K562 (cell line): ENCODE data around the gene NADSYN1. TPM values are rescaled to one million over a fixed set of nuclear protein-coding genes. Genes with fewer than 3 reads are reported as not detected.
A peak's percentile ranks its signal among the peaks of the same experiment; 100 is the strongest.

ENCODE experiments used
- ATAC-seq: fragments of 200-7000 bp; cut with Tn5 transposase; 3 replicates; pipeline ENCODE4 v1.9.1; 2020; ENCODE audit warnings: moderate library complexity
- BruUV-seq: library from RNA; stranded (reverse); fragments of 400-500 nt; replicated peaks from 2 replicates; lab custom pipeline; 2021; lab: Mats Ljungman, UMichigan
- CTCF ChIA-PET: fragments of 300-600 bp; formaldehyde crosslinking; extraction: SDS; loops from one replicate; lab custom pipeline; 2021; ENCODE audit warnings: low intra/inter-chr PET ratio; lab: Yijun Ruan, JAX
- POLR2A ChIA-PET: fragments of 300-600, 350-650 bp; sonication (Branson Sonifier 250); formaldehyde crosslinking; extraction: SDS; loops from one replicate; lab custom pipeline; 2021; ENCODE audit warnings: antibody characterized with exemption, inconsistent platforms; lab: Yijun Ruan, JAX
- DNase-seq, 4 experiments: peaks; one replicate each; pipeline versions ENCODE4 v3.0.0 to v3.0.0-alpha.2; 2011 to 2018; ENCODE audit warnings: low spot score in 3 of 4, mixed read lengths in 3 of 4; ENCODE audit errors: extremely low read depth in 1 of 4
- FAIRE-seq: peaks from 2 replicates; lab custom pipeline; 2011; peaks lifted over from hg19 to GRCh38; lab: Jason Lieb, UNC
- H2AFZ ChIP-seq: 2 replicates; pipeline ENCODE4 v1.6.0; 2011; ENCODE audit warnings: low read depth, low read length, control low read depth, inconsistent platforms
- H3K27ac ChIP-seq: fragments of 200-600 bp; 3 replicates; pipeline ENCODE4 v1.8.0; 2011; ENCODE audit warnings: low read depth, mild to moderate bottlenecking, control low read depth, inconsistent platforms, low read length, moderate library complexity, mixed read lengths; ENCODE audit errors: extremely low read depth
- H3K27me3 ChIP-seq, 2 experiments: fragments of 300-600 bp in 1 of 2; 2 replicates in 1 of 2; 3 replicates in 1 of 2; pipeline versions ENCODE4 v1.6.0 to v1.8.0; 2011; ENCODE audit warnings: inconsistent platforms in 2 of 2, low read length in 2 of 2, mild to moderate bottlenecking in 1 of 2, mixed read lengths in 1 of 2, moderate library complexity in 1 of 2; ENCODE audit not compliant: control insufficient read depth in 2 of 2, insufficient read depth in 2 of 2
- H3K36me3 ChIP-seq: fragments of 300-600 bp; 3 replicates; pipeline ENCODE4 v1.8.0; 2011; ENCODE audit warnings: mild to moderate bottlenecking, low read length, inconsistent platforms; ENCODE audit not compliant: control insufficient read depth, insufficient read depth
- H3K4me1 ChIP-seq, 2 experiments: fragments of 200-600 bp in 1 of 2; replicated peaks in 1 of 2; 2 replicates in 1 of 2; 3 replicates in 1 of 2; pipeline versions ENCODE4 v1.5.1 to v1.8.0; 2011; ENCODE audit warnings: inconsistent platforms in 2 of 2, low read length in 2 of 2, mild to moderate bottlenecking in 1 of 2, mixed read lengths in 1 of 2, moderate library complexity in 1 of 2; ENCODE audit not compliant: control insufficient read depth in 2 of 2, insufficient read depth in 2 of 2
- H3K4me2 ChIP-seq: 2 replicates; pipeline ENCODE4 v1.6.1; 2011; ENCODE audit warnings: low read length, control low read depth, inconsistent platforms, mixed read lengths; ENCODE audit not compliant: insufficient read depth
- H3K4me3 ChIP-seq: fragments of 200-600 bp; sonication (generic), shearing (Covaris generic); 2 replicates; pipeline ENCODE4 v1.5.1; 2016; ENCODE audit warnings: control low read depth, inconsistent platforms
- H3K79me2 ChIP-seq: fragments of 200-600 bp; 3 replicates; pipeline ENCODE4 v1.8.0; 2011; ENCODE audit warnings: low read length, inconsistent platforms; ENCODE audit not compliant: control insufficient read depth, insufficient read depth
- H3K9ac ChIP-seq, 2 experiments: 2 replicates each; pipeline versions ENCODE4 v1.6.0 to v1.6.1; 2011; ENCODE audit warnings: low read depth in 2 of 2, low read length in 2 of 2, control low read depth in 1 of 2, inconsistent platforms in 1 of 2, mild to moderate bottlenecking in 1 of 2, mixed read lengths in 1 of 2; ENCODE audit not compliant: insufficient read depth in 1 of 2
- H3K9me1 ChIP-seq: one replicate; pipeline ENCODE4 v1.6.0; 2011; ENCODE audit warnings: inconsistent platforms, mild to moderate bottlenecking, low read length, moderate library complexity; ENCODE audit not compliant: control insufficient read depth, insufficient read depth
- H3K9me3 ChIP-seq: replicated peaks from 2 replicates; pipeline ENCODE4 v1.5.1; 2011; ENCODE audit warnings: low read depth, low read length, inconsistent platforms; ENCODE audit not compliant: control insufficient read depth, insufficient read depth
- H4K20me1 ChIP-seq: replicated peaks from 2 replicates; pipeline ENCODE4 v1.6.1; 2011; ENCODE audit warnings: low read length, inconsistent platforms, mixed read lengths; ENCODE audit not compliant: control insufficient read depth, insufficient read depth
- WGBS: fragments of 100-300 bp; shearing (Covaris generic); methylation state at CpG from one replicate; pipeline ENCODE4 v1.1.6; 2016; ENCODE audit warnings: low coverage, mixed read lengths; ENCODE audit not compliant: insufficient coverage; ENCODE audit errors: missing lambda C conversion rate; 5-methylcytosine and 5-hydroxymethylcytosine counted together
- in situ Hi-C: fragments of 300-500 bp; cut with MboI; formaldehyde crosslinking; loops from 4 replicates; pipeline ENCODE4 v1.15.0; 2018; ENCODE audit warnings: inconsistent platforms, mixed read lengths
- intact Hi-C: fragments of 100-400 bp; cut with micrococcal nuclease; formaldehyde crosslinking; loops from 2 replicates; pipeline ENCODE4 v1.14.2; 2022
- polyA plus RNA-seq, 8 experiments: library from polyadenylated mRNA; depleted of rRNA in 4 of 8; stranded (reverse) in 5 of 8; unstranded in 3 of 8; fragments of >200 nt; fragmentation: Nextera tagmentation in 2 of 8; fragmentation: Illumina TruSeq in 1 of 8; extraction: Ambion mirVana in 2 of 8; extraction: Trizol in 1 of 8; gene quantifications; 2 replicates each; pipeline versions ENCODE4 v1.2.1 to v1.2.3, GENCODE V29; 2011 to 2014; ENCODE audit warnings: inconsistent platforms in 1 of 8, missing spikeins in 1 of 8
- total RNA-seq, 7 experiments: library from RNA; depleted of rRNA in 6 of 7; stranded (reverse); fragments of >200 nt in 6 of 7; fragmentation: Illumina TruSeq in 2 of 7; extraction: Trizol in 2 of 7; gene quantifications; 2 replicates each; pipeline versions ENCODE4 v1.2.1 to v1.2.3, GENCODE V29; 2011 to 2021; ENCODE audit warnings: low replicate concordance in 1 of 7
- TF ChIP-seq, protein P1 (sequence below): sonication (generic); formaldehyde crosslinking; IDR thresholded peaks from 2 replicates; pipeline ENCODE4 v1.8.1; 2023; ENCODE audit warnings: missing genetic modification reagents, mild to moderate bottlenecking, borderline replicate concordance
- TF ChIP-seq, protein P2 (sequence below): fragments of 450-650 bp; IDR thresholded peaks from 2 replicates; pipeline ENCODE4 v1.6.1; 2018; ENCODE audit not compliant: partially characterized antibody

Gene NADSYN1
- total and polyA plus RNA-seq, 9 of the 15 experiments (the other 6 are each of a cell fraction or from before 2014, with no cell fraction given): 12.7 to 57.3 (median 42.1) TPM

DNA sequence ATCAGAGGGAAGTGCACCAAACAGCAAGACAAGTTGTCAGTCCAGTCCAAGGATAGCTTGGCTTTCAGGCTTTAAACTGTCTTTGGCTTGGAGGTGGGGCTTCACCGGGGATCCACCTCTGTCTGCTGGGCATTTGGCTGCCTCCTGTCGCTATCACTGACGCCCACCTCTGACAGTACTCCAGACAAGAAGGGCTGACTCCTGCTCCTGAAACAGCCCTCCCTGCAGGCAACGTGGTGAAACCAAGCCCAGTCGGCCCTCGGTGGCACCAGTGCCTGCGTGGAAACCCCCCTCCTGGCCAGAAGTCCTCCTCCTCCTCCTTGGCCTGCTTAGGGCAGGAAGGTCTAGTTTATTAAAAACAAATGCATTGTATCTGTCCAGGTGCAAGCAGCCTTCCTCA, 21.7 kb upstream of the NADSYN1 start:
- H3K79me2 ChIP-seq: no peaks in the 10 kb centered on the region
- peaks cover 23% of the 10 kb centered on the region; the same call in 2 of the 3 replicates for H3K36me3 ChIP-seq
- no peak; the same call in 1 of the 3 replicates for ATAC-seq
- no TSS peak for BruUV-seq
- POLR2A ChIA-PET: no interaction called here
- H4K20me1 ChIP-seq: peaks cover 23% of the 10 kb centered on the region
- TF ChIP-seq, protein P1, sequence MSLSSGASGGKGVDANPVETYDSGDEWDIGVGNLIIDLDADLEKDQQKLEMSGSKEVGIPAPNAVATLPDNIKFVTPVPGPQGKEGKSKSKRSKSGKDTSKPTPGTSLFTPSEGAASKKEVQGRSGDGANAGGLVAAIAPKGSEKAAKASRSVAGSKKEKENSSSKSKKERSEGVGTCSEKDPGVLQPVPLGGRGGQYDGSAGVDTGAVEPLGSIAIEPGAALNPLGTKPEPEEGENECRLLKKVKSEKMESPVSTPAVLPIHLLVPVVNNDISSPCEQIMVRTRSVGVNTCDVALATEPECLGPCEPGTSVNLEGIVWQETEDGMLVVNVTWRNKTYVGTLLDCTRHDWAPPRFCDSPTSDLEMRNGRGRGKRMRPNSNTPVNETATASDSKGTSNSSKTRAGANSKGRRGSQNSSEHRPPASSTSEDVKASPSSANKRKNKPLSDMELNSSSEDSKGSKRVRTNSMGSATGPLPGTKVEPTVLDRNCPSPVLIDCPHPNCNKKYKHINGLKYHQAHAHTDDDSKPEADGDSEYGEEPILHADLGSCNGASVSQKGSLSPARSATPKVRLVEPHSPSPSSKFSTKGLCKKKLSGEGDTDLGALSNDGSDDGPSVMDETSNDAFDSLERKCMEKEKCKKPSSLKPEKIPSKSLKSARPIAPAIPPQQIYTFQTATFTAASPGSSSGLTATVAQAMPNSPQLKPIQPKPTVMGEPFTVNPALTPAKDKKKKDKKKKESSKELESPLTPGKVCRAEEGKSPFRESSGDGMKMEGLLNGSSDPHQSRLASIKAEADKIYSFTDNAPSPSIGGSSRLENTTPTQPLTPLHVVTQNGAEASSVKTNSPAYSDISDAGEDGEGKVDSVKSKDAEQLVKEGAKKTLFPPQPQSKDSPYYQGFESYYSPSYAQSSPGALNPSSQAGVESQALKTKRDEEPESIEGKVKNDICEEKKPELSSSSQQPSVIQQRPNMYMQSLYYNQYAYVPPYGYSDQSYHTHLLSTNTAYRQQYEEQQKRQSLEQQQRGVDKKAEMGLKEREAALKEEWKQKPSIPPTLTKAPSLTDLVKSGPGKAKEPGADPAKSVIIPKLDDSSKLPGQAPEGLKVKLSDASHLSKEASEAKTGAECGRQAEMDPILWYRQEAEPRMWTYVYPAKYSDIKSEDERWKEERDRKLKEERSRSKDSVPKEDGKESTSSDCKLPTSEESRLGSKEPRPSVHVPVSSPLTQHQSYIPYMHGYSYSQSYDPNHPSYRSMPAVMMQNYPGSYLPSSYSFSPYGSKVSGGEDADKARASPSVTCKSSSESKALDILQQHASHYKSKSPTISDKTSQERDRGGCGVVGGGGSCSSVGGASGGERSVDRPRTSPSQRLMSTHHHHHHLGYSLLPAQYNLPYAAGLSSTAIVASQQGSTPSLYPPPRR: no peak
- TF ChIP-seq, protein P2, sequence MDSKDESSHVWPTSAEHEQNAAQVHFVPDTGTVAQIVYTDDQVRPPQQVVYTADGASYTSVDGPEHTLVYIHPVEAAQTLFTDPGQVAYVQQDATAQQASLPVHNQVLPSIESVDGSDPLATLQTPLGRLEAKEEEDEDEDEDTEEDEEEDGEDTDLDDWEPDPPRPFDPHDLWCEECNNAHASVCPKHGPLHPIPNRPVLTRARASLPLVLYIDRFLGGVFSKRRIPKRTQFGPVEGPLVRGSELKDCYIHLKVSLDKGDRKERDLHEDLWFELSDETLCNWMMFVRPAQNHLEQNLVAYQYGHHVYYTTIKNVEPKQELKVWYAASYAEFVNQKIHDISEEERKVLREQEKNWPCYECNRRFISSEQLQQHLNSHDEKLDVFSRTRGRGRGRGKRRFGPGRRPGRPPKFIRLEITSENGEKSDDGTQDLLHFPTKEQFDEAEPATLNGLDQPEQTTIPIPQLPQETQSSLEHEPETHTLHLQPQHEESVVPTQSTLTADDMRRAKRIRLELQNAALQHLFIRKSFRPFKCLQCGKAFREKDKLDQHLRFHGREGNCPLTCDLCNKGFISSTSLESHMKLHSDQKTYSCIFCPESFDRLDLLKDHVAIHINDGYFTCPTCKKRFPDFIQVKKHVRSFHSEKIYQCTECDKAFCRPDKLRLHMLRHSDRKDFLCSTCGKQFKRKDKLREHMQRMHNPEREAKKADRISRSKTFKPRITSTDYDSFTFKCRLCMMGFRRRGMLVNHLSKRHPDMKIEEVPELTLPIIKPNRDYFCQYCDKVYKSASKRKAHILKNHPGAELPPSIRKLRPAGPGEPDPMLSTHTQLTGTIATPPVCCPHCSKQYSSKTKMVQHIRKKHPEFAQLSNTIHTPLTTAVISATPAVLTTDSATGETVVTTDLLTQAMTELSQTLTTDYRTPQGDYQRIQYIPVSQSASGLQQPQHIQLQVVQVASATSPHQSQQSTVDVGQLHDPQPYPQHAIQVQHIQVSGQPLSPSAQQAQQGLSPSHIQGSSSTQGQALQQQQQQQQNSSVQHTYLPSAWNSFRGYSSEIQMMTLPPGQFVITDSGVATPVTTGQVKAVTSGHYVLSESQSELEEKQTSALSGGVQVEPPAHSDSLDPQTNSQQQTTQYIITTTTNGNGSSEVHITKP: peak; percentile 34
- CTCF ChIA-PET: no interaction called here
- FAIRE-seq: no peak
- no peak overlapping the region for H3K4me2 ChIP-seq
- H3K9me1 ChIP-seq: no peaks in the 10 kb centered on the region
- DNase-seq: no peak
- H3K4me1 ChIP-seq: peaks cover 9 to 15% of the 10 kb centered on the region in 2 experiments; a peak in 3 of 5 replicates
- no peak overlapping the region for H3K27ac ChIP-seq
- H3K9ac ChIP-seq: no peak overlapping the region
- H3K4me3 ChIP-seq: no peak overlapping the region
- H3K27me3 ChIP-seq: peaks cover 6 to 21% of the 10 kb centered on the region in 2 experiments
- in situ Hi-C loops: no loop called here
- 10% methylated on average over 7 of the region's 7 CpGs for WGBS
- no peaks in the 10 kb centered on the region for H3K9me3 ChIP-seq
- intact Hi-C loops: no loop called here
- H2AFZ ChIP-seq: no peak overlapping the region
